Measurements from ENCODE around the gene ZSCAN32.

- TF ChIP-seq POLR2AphosphoS5 (IDR thresholded peaks at IDR 0.05; ENCODE audit: borderline replicate concordance, low read depth, low read length) (no peak), EZH2 (IDR thresholded peaks at IDR 0.05) (no peak), FOXP2 (optimal IDR thresholded peaks at IDR 0.05; ENCODE audit: control extremely low read depth, extremely low read length, insufficient read depth) (no peak)
Measured at GRCh38 chr16:3355589-3355988, 45.2 kb downstream of the ZSCAN32 start, which contains the start of gene OR2C1.
